ENCODE results near the gene APMAP.
"Not testable (repeated sequence)": the region's sequence is repeated elsewhere in the genome, so short reads cannot be mapped to it uniquely, and the experiment has no call there.

Gene APMAP

GRCh38 chr20:24929867-24930723 is 62.5 kb downstream of the APMAP start:
- not testable (repeated sequence) for DNase-seq

- not testable (repeated sequence) for DNase-seq
Observed at GRCh38 chr20:24929259-24929658, 63.3 kb downstream of the APMAP start.

- not testable (repeated sequence) for DNase-seq
Observed at GRCh38 chr20:24920706-24921105, 71.8 kb downstream of the APMAP start.

DNA sequence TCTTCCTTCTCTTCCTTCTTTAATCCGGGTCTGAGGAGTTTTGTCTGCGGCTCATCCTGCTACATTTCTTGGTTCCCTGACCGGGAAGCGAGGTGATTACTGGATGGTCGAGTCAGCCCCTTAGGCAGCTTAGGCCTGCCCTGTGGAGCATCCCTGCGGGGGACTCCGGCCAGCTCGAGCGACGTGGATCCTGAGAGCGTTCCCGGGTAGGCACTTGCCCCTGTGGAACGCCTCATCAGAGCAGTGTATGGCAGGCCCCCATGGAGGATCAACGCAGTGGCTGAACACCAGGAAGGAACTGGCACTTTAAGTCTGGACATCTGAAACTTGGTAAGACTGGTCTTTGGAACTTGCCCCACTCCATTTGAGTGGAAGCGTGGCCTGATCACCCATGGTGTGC is 72.9 kb downstream of the APMAP start:
- DNase-seq, result not testable (repeated sequence)

GRCh38 chr20:24918579-24919566 is 73.7 kb downstream of the APMAP start:
- no peak for DNase-seq

GRCh38 chr20:24917797-24918578 is 74.6 kb downstream of the APMAP start:
- no peak for DNase-seq

- DNase-seq, result no peak
Observed at GRCh38 chr20:24917056-24917455, 75.5 kb downstream of the APMAP start.

- no peak for DNase-seq
Observed at GRCh38 chr20:24916412-24916811, 76.1 kb downstream of the APMAP start.

DNA sequence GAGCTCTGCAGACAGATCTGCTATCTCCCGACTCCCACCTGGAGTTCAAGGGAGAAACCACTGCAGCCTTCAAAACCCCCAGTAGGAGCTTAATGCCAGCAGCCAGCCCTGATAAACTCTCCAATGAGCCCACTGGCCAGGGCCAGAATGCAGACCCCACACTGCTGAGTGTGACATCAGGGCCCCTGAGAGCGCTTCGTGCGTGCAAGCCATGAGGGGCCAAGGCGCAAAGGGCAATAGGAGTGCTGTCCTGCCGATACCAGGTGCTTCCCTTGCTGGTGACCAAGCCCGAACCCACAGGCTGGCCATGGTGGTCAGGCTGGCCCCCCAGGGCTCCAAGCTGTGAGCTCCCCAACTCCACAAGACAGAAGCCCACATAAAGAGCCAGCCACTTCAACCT is 76.7 kb downstream of the APMAP start:
- no peak for DNase-seq

DNA sequence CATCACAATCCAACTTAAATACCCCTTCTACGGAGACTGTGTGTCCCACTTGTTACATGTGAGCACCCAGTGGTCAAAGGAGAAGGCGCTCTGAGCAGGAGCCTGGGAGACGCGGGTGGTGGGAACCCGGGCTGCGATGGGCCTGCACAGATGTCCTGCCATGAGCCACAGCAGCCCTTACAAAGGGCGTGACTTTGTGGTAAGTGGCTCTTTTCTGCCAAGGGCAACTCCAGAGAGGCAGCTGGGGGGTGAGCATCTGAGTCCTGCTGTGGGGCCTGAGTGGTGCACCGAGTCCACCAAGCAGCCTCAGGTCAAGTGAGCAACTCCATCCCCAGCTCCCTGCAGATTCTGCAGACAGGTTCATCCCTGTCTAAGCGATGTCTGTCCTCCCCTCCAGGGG is 77.1 kb downstream of the APMAP start:
- no peak for DNase-seq

DNA sequence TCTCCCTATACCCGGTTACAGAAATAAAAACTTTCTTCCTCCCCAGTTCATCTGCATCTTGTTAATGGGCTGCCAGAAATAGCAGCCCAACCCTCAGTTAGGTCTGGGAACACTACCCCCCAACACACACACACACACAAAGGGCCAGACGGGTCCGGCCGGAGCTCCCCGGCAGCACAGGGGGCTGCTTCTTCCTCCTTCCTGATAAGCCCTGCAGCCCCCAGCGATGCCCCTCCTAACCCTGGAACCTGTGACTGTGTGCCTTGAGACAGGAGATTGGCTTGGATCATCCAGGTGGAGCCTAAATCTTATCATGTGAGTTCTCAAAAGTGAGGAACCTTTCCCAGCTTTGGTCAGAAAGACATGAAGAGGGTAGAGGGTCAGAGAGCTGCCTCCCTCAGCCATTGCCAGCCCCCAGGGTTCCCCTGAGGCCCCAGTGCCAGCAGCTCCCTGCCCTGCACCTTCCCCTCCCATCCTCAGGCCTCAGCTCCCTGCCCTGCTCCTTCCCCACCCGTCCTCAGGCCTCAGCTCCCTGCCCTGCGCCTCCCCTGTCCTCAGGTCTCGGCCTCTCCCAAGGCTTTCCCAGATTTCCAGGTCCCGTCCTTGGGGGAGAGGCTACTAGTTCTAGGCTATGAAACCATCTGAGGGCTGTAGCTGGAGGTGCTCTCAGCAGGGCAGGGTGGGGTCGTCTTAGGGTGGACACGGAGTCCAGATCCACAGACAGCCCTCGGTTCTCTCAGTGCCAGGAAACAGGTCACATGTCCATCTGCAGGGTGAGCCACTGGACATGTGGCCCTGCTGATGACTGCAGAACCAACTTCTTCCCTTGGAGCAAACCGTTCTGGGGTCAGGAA is 77.9 kb downstream of the APMAP start:
- DNase-seq, result no peak

- DNase-seq, result no peak
Observed at GRCh38 chr20:24913076-24913628, 79.4 kb downstream of the APMAP start.

All from activated gamma-delta T cell (primary cell).